Superior temporal gyrus (tissue), 1 donor: ENCODE measurements around the gene CHTOP.
"Not testable (repeated sequence)": the region's sequence is repeated elsewhere in the genome, so short reads cannot be mapped to it uniquely, and the experiment has no call there.

Experiments
- DNase-seq: peaks from one replicate; pipeline ENCODE4 v3.0.0-alpha.2; 2016; ENCODE audit errors: extremely low spot score

Gene CHTOP

DNA sequence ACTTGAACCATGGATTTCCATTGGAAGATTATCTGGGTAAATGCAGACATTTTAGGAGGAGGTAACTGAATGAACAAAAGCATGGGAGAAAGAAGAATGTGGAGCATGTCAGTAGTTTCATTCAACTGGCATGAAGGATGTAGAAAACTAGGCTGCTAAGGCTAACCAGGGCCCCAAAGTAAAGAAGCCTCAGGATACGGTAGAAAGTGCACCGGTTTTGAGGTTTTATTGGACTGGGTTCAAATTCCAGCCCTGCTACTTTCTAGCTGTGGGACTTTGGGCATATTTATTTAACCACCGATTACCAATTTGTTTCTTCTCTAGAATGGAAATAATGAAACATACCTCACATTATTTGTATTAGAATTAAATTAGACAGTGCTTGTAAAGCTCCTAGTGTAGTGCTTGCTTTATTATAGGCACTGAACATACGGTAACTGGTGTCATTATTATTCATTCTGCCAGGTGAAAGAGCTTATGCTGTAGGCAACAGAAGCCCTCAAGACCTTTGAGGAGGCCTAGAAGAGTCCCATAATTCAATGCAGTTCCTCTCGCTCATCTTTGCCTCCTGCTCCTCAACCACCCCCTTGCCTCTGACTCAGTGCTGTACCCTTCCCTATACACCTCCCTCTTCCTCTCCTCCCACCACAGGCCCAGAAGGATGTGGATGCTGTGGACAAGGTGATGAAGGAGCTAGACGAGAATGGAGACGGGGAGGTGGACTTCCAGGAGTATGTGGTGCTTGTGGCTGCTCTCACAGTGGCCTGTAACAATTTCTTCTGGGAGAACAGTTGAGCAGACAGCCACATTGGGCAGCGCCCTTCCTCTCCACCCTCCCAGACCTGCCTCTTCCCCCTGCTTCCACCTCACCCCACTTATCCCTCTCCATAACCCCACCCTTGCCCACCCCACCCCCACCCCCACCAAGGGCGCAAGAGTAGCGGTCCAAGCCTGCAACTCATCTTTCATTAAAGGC, 2.5 kb upstream of the CHTOP start:
- no peak for DNase-seq

DNA sequence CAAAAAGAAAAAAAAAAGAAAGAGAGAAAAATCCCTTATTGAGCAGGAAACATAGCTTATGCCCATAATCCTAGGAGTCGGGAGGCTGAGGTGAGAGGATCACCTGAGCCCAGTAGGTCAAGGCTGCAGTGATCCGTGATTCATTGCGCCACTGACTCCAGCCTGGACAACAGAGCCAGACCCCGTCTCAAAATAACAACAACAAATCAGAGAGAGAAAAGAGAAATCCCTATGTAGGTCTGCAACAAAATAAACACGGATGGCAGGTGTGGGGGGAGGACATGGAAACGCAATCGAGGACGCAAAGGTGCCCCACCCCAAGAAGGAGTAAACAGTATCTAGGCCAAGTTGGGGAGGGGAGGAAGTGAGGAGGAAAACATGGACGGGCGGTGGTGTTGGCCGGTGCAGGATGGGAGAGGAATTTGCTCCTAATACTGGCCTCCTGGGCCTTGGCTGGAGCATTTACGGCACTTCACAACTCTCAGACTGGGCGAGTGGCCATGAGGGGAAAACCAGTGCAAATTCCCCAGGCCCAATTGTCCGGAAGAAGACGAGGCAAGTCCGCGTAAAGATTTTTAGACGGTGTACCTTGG, 609 bp upstream of the CHTOP start:
- DNase-seq = no peak

DNA sequence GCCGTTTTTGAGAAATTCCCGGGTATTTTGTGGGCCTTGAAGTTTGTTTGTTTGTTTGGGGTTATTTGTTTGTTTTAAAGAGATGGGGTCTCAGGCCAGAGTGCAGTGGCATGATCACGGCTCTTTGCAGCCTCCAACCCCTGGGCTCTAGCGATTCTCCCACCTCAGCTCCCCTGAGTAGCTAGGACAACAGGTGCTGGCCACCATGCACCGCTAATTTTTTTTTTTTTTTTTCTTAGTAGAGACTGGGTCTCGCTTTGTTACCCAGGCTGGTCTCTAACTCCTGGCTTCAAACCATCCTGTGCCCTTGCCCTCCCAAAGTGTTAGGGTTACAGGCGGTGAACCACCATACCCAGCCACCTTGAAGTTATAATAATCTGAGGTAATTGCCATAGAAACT, 2.0 kb downstream of the CHTOP start:
- DNase-seq = no peak

DNA sequence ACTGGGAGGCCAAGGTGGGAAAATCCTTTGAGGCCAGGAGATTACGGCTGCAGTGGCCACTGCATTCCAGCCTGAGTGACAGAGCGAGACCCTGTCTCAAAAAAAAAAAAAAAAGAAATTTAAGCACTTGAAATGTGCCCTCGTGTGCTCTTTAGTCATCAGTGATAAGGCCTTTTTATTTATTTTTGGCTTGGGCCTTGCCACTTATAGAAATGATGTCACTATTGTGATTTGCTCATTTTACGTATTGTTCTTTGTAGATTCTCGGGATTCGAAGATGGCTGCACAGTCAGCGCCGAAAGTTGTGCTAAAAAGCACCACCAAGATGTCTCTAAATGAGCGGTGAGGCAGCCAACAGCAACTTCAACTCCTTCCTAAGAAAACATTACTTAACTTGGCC, 2.4 kb downstream of the CHTOP start:
- no peak for DNase-seq

DNA sequence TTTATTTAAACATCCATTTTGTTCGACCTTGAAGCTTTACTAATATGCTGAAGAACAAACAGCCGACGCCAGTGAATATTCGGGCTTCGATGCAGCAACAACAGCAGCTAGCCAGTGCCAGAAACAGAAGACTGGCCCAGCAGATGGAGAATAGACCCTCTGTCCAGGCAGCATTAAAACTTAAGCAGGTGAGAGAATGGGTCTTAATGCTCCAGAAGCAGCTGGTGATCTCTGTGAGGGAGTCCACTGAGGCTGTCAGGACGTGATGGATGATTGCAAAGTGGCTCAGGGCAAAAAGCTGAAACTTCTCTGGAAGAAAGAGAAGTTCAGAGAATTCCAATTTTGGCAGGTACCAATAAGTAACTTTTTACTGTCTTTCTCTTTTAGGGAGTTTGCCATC, 4.4 kb downstream of the CHTOP start:
- DNase-seq = no peak

DNA sequence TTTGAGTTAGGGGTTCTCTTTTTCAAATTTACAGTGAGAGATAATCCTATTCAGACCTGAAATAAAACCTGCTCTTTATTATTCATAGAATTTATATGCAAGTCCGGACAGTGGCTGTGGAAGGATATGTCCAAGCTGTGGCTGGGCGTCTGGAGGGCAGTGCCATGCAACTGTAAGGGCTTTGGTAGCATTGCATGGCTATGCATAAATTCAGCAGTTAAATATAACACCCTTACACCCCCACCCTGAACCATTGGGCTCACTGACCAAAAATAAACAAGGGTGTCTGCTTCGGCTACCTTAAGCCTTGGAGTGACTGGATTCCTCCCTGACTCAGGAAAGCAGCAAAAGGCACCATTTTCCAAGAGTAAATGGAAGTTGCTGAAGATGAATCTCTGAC, 5.4 kb downstream of the CHTOP start:
- no peak for DNase-seq

DNA sequence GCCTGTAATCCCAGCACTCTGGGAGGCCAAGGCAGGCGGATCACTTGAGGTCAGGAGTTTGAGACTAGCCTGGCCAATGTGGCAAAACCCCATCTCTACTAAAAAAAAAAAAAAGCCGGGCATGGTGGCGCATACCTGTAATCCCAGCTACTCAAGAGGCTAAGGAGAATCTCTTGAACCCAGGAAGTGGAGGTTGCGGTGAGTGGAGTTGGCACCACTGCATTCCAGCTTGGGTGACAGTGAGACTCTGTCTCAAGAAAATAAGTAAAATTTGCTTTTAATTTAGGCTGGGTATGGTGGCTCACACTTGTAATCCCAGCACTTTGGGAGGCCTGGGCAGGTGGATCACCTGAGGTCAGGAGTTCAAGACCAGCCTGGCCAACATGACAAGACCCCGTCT, 6.3 kb downstream of the CHTOP start:
- not testable (repeated sequence) for DNase-seq

DNA sequence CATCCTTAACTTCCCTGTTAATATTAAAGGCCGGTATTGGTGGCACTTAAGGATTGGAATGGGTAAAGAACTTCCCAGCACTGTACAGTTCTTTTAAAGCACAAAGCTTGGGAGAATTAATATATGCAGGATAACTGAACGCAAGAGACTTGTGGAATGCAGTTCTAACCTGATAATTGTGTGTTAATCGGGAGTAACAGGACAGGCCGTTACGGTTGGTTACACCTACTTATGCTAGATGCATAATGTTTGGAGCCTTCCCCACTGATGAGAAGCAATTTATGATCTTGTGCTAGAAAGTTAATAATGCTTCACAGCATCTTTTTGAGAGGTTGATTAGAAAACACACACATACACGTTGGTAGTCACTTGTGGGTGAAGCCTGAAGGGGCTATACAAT, 7.0 kb downstream of the CHTOP start:
- DNase-seq = no peak

DNA sequence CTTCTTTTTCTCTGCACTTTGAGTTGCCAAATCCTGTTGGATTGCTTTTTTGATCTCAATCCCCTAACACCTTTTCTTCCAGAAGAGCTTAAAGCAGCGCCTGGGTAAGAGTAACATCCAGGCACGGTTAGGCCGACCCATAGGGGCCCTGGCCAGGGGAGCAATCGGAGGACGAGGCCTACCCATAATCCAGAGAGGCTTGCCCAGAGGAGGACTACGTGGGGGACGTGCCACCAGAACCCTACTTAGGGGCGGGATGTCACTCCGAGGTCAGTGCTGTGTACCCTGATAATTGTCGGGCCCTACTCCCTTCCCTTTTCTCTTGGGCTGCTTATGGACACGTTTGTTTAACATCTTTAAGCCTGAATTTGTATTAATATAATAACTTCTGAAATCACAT, 8.3 kb downstream of the CHTOP start:
- DNase-seq = no peak

DNA sequence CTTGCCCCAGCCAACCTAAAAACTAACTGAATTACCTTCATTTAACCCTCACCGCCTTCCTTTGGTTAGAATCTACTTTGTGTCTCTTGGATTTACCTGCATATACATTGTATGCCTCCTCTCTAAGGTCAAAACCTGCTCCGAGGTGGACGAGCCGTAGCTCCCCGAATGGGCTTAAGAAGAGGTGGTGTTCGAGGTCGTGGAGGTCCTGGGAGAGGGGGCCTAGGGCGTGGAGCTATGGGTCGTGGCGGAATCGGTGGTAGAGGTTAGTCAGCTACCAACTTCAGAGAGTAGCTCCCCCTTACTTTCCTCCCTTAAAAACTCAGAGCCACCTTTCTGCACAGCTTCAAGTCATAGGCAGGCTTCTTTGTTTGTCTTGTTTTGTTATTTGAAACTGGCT, 9.2 kb downstream of the CHTOP start:
- no peak for DNase-seq

DNA sequence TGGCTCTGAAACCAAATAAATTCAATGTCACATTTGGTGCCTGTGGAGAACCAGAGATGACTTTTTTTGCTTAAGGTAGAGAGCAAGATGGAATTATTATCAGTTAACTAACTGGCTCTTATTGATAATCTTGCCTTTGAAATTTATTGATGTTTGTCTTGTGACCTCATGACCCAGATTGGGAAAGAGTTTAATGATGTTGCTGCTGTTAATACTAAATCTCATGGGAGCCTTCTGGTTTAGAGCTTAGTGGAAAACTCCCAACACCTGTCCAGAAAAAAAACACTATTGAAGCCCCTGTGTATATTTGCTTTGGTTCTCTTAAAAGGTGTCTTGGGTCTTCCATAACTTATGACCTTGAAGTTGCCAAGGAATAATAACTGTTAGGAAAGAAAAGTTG, 9.9 kb downstream of the CHTOP start:
- no peak for DNase-seq

DNA sequence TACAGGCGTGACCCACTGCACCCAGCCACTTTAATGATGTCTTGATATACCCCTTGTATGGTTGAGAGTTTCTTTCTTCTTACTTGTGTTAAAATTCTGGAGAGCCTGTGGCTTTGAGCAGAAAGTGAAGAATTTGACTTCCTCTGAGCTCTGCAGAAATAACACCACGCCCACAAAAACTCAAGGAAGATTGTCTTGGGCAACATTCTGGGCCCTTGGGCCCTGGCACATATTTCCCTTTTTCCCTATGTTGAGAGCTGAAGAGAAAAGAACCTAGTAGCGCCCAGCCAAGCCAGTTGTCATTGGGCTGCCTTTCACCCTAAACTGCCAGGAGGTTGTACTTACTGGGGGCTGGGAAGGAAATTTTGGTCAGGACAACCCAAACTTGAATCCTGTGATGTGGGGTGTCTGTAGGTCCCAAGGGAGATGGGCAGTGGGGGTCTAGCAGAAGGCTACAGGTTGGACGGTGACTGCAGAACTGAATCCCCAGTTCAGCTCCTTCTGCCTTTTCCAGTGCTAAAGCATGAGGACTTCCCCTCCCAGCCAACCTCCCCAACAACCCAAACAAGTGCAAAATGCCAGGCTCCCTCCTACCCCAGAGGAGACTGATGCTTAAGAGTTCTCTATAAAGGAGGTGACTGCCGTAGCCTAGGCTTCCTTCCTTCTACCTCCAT, 12.9 kb downstream of the CHTOP start:
- DNase-seq = no peak

DNA sequence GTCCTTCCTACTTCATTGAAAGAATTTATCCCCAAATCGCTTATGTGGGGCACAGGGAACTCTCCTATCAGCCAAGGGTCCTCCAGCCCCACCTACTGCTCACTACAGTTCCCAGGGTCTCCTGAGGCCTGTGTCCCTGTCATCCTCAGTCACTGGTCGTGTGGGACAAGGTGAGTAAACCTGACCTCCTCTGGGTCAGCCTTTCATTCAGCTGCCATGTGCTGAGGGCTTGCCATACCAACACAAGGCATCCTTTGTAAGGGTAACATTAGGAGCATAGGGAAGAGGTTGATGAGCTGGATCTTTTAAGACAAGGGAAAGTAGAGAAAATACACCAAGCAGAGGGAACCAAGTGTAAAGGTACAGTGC, 13.5 kb downstream of the CHTOP start:
- no peak for DNase-seq

DNA sequence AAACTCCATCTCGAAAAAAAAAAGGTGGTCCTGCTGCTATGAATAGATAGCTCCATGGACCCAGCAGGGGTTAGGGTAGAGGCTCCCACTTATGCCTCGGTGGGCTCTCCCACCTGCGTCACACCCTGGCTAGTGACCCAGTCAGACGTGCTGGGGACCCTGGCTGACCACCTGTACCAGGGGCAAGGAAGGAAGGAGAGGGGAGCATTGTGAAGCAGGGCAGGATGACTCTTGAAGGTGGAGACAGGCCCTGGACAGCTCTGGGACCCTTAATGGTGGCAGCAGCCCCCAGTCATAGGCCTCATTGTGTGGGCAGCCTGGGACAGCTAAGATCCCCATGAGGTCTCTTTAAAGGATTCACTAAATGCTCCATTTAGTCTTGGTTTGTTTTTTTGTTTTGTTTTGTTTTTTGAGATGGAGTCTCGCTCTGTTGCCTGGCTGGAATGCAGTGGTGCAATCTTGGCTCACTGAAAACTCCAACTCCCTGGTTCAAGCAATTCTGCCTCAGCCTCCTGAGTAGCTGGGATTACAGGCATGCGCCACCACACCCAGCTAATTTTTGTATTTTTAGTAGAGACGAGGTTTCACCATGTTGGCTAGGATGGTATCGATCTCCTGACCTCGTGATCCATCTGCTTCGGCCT, 14.3 kb downstream of the CHTOP start:
- no peak for DNase-seq

DNA sequence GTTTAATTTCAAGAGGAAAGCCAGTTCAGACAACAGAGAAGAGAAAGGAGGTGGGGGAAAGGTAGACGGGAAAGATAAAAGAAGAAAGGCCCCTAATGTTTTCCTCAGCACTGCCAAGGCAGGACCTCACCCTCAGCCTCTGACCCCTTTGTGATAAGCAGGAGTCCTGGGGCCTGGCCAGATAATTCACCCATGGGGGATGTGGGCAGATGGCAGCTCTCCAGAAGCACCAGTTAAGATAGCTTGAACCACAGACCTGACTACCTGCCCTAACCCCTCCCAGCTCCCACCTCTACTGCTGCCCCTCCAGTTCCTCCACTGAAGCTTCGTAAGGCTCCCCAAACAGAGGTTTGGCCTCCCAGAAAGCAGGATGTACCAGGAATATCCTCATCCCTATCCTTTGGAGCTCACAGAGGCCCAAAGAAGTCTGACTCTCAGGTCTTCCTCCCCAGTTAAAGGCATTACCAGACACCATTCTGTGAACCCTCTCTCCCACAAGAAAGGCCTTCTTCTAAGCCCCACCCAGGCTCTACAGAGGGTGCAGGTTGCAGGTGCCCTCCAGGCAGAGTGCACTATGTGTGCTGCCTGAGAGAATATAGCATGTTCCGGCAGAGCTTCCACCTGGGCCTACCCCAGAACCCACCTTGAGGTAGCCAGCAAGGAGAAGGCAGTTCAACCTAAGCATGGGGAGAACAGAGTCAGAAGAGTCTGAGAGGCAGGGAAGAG, 15.4 kb downstream of the CHTOP start:
- DNase-seq = no peak

DNA sequence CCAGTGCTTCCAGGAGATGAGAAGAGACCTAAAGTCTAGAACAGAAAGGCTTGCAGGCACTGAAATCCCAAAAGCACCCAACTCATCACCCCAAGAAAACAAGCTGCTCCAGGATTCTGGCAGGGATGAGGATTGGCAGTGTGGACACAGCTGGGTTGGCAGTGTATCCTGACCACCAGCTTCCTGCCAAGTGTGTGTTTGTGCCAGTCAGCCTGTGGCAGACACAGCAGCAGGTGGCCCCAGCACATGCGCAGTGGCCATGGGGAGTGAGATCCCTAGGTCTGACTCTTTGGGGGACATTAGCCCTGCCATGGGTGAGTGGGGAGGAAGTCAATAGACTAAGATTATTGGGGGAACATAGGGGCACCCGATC, 16.0 kb downstream of the CHTOP start:
- peak; percentile 87 for DNase-seq

DNA sequence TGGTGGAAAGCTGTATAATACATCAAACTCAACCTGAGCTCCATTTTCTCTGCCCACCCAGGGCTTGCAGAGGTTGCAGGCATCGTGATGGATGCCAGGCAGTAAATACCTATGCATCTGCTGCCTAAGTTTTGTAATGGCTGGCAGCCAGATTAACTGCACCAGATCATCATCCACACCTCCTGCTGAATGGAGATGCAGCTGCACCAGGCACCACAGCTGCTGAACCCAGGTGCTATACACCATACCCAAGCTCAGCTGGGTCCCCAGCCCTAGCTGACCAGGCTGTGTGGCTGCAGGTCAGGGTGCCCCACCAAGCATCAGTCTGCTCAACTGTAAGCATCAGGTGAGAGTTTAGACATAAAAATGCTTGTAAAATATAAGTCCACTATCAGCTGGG, 17.9 kb downstream of the CHTOP start:
- DNase-seq = no peak

DNA sequence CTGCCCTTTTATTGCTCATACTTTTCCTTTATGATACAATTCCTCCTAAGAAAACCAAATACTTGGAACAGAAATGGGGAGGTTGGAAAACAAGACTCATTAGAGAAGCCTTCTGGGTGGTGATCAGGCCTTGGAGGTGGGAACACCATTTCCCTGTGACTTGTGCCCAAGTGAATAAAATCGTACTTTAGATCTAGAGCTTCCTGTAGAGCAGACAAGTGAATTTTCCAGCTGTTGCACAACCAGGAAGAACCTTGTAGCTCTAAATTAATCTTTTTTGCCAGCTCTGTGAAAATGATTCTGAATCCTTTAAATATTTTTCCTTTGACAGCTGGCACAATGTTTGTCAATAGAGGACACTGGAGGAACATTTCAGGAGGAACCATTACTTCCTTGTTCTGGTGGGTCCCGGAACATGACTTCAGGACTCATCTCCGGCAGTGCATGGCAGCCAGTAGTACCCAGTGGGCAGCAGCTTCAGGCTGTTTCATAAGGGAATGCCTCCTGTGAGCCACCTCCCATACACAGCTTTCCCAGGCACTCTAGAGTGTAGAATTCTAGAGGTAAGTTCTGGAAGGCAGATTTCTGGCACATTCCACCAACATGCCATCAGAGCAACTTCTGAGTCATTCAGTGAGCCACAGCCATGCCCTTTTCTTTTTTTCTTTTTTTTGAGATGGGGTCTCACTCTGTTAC, 19.1 kb downstream of the CHTOP start:
- DNase-seq = no peak

DNA sequence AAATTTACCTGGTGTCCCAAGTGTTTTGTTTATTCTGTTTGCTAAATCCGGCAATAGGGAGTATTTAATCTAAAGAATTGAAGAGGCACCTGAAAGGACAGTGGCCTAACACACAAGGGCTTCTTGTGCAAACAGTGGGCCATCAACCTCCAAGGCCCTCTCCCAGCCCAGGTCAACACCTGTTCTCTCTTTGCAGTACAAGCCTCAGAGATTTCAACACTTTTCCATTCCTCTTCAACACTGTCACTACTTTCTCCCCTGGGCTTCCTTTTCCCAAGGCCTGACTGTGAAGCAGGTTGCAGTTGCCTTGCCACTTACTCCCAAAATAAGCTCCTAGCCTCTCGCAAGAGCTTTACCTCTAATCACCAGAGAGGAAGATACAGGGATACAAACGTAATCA, 21.5 kb downstream of the CHTOP start:
- DNase-seq = no peak

DNA sequence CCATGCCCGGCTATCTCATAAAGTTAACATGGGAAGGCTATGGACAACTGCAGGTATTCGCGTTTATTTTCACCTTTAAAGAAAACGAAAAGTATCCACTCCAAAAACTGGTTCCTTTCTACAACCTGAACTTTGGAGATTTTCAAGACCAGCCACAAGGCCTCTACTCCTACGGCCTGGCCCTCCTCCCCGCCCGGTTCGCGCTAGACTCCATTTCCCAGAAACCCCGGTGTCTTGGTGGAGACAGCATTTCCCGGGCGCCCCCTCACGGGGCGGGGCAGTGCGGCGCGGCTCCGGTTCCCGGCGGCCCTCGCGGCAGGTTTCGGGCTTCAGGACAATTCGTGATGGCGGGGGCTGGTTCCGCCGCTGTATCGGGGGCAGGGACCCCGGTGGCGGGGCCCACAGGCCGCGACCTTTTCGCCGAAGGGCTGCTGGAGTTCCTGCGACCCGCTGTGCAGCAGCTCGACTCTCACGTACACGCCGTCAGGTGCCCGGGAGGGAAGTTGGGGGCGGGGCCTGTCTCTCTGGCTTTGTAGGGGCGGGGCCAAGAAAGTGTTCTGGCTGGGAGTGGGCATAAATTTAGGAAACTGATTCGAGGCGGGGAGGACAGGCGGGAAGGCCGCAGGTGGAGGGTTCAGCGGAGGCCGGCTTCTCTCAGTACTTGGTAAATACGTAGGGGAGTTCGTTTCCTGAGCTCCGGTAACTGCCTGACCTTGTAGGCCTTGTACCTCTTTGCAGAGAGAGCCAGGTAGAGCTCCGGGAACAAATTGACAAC, 24.7 kb downstream of the CHTOP start, which contains the start of gene SNAPIN:
SNAPIN (plus strand) TSS at position 304 of the 775 bp plus-strand sequence; CDS start at position 345, 41 bp downstream.
- peak; percentile 91 for DNase-seq
